Stimulated activated naive CD8-positive, alpha-beta T cell treated with anti-CD3 and anti-CD28 coated beads, Interleukin-15, amount 100 ng/mL, for 72 hours (primary cell): ENCODE measurements around the gene PSRC1.

Experiments
- ATAC-seq: fragments of 150-1000 bp; cut with Tn5 transposase; 2 replicates; pipeline ENCODE4 v1.10.0; 2021; ENCODE audit warnings: mild to moderate bottlenecking, moderate library complexity
- DNase-seq, 2 donors: peaks; one replicate each; pipeline ENCODE4 v3.0.0; 2021 to 2022
- H3K27ac Mint-ChIP-seq, 2 donors: one replicate each; pipeline ENCODE4 v1.8.0; 2022; ENCODE audit warnings: mild to moderate bottlenecking in 2 of 2, mixed read lengths in 2 of 2, moderate library complexity in 2 of 2
- H3K27me3 Mint-ChIP-seq: one replicate; pipeline ENCODE4 v1.8.0; 2022; ENCODE audit warnings: mixed read lengths
- H3K4me1 Mint-ChIP-seq: one replicate; pipeline ENCODE4 v1.8.0; 2022; ENCODE audit warnings: mild to moderate bottlenecking, mixed read lengths
- H3K4me3 Mint-ChIP-seq, 2 donors: one replicate each; pipeline ENCODE4 v1.8.0; 2022; ENCODE audit warnings: mild to moderate bottlenecking in 2 of 2, mixed read lengths in 2 of 2, moderate library complexity in 1 of 2
- H3K9me3 Mint-ChIP-seq, 2 donors: one replicate each; pipeline ENCODE4 v1.8.0; 2022; ENCODE audit warnings: mixed read lengths in 2 of 2

The PSRC1 gene

DNA sequence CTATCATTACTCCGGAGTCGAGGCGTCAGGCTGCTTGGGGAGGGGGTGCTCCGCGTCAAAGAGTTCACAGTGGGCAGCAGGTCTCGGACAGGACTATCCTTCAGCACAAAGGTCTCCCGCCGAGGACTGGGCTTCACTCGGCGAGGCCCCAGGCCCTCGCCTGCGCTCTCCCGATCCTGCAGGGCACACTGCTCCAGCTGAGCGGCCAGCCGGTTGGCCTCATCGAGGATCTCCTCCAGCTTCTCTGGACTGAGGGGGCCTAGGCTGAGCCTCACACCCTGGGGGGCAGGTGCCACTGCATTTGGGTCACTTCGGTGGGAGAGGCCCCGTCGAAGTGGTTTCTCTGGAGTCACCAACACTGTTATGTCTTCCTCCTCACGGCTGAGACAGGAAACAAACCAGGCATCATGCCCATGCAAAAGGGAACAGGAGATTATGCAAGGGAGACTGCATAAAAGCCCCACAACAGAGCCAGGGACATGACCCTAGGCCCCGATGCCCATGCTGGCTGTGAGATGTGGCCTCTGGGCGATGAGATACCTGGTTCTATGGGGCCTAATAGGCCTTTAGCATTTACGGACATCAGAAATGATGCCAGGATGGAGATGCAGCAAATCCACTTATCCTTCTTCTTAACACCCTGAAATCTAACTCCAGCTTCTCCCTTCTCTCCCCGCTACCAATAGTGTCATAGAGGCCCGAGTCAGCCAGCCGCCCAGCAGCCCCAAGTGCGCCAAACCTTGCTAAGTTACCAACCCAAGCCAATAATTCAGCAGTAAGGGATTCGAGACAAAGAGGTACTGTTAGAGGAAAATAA is 1.1 kb downstream of the PSRC1 start:
- no peak for ATAC-seq
- no peak overlapping the region for H3K27ac Mint-ChIP-seq
- H3K27me3 Mint-ChIP-seq: no peaks in the 10 kb centered on the region
- peak overlapping the region; percentile 97 to 99 for H3K4me3 Mint-ChIP-seq
- DNase-seq: no peak
- no peaks in the 10 kb centered on the region for H3K9me3 Mint-ChIP-seq
- H3K4me1 Mint-ChIP-seq: peaks cover 39% of the 10 kb centered on the region

DNA sequence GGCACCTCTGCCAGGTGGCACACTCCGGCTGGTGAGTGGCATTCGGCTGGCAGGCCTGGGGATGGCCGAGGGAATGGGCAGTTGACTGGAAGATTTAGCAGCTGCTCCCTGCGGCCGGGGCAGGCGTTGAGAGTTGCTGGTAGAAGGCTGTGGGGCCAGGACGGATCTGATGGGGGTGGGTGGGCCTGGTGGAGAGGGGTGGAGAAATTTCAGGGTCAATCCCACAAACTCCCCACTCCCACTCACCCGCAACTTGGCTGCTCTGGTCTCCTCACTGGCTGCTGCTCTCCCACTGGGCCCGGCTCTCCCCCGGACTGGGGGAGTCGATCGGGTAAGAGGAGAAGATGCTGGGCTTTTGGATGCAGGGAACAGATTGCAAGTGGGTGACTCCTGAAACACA is 2.1 kb downstream of the PSRC1 start:
- H3K4me1 Mint-ChIP-seq: peaks cover 40% of the 10 kb centered on the region
- H3K27ac Mint-ChIP-seq: no peak overlapping the region

DNA sequence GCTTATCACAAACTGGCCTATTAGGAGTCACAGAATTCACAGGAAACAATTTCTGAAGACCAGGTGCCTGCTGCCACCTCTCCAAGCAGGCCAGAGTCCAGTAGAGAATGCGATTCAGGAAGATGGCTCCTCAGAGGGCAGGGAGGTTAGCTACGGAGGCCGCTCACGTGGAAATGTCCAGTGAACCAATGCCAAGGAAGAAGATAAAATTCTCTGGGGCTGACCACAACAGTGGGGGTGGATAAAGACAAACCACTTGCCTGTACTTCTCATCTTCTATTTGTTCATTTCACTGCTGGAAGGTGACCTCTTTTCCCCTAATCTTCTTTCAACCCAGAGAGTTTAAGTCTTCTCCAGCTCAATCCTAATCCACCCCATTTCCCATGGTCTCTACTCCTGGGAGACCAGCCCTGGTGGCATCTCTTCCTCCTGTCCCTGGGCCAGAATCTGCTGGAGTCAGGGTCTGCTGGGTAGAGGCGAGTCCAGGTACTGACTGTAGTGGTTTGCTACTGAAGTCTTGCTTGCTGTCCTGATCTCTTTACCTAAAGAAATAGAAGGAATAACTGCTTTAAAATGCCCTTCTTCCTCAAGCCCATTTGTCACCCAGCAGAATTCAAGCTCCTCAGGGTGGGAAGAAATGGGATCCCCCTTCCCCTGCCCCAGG is 3.2 kb downstream of the PSRC1 start:
- Mint-ChIP-seq H3K27me3 (no peaks in the 10 kb centered on the region), H3K27ac (no peak overlapping the region), H3K9me3 (no peaks in the 10 kb centered on the region), H3K4me3 (no peak overlapping the region), H3K4me1 (peaks cover 40% of the 10 kb centered on the region)
- DNase-seq (no peak), ATAC-seq (no peak)

More for the DNA sequence above, 2.1 kb downstream of the PSRC1 start:
- ATAC-seq (no peak), DNase-seq (no peak)
- Mint-ChIP-seq H3K27me3 (no peaks in the 10 kb centered on the region), H3K9me3 (no peaks in the 10 kb centered on the region), H3K4me3 (no peak overlapping the region)

DNA sequence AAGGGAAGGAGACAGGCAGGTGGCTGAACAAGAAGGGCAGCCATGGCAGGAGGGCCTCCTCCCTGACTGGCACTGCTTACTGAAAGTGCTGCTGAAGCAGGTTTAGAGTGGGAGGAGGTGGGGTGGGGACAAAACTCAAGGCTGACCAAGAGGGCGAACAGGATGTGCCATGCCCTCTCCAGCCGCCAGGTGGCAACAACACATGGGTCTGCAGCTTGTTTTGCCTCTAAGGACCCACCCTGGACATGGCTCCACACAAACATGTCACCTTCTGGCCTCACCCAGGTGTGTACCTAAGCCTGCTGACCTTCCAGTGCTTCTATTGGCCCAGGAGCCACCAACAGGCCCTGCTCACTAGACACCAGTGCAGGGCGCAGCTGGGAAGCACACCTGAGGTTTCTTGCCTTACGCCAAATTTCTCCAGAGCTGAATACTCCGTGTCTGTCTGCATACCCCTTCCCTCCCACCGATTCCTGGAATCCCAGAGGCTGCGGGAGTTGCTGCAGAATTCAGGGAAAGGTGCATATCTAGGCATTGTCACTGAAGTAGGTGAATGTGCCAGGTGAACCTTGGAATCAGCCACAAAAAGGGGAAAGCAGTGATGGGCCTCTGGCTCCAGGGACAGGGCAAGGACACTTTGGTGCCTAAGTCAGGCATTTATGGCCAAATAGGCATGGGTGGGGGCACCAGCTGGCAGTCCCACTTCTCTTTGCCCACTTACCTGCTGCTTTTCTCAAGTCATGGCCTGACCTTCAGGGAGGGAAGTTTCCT is 5.3 kb downstream of the PSRC1 start:
- ATAC-seq (peak; percentile 73), DNase-seq (peak; percentile 55 to 67)
- H3K27ac Mint-ChIP-seq: peak overlapping the region in 1 of 2 donors; percentile 28
- H3K4me1 Mint-ChIP-seq: peaks cover 22% of the 10 kb centered on the region
- no peaks in the 10 kb centered on the region for H3K9me3 Mint-ChIP-seq
- H3K4me3 Mint-ChIP-seq: no peak overlapping the region
- H3K27me3 Mint-ChIP-seq: no peaks in the 10 kb centered on the region

DNA sequence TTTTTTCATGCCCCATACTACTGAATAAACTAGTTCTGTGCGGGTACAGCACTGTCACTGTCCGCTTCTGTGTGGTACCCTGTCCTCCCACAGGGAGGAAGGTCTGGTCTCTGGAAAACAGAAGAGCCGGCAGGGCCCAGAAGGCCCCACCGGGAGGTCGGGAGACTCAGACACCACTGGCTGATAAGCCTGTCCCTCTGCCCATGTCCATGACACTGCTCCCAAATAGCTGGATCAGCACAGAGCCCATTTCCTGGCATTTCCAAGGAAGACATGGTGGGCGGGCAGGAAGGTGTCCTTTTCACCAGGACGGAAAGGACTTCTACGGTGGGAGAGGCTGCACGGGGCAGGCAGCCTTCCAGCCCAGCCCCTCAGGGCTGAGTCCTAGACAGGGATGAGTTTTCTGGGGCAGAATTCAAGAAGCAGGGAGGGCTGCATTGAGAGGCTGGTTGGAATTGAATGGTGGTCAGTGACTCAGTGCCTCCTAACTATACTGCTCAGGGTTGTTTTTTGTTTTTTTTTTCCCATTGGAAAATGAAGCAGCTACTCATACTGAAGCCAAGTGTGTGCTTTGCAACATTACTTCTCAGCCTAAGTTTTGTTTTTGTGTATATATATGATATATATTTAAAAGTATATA is 7.1 kb downstream of the PSRC1 start:
- no peaks in the 10 kb centered on the region for H3K9me3 Mint-ChIP-seq
- DNase-seq (no peak), ATAC-seq (no peak)
- peaks cover 7% of the 10 kb centered on the region for H3K4me1 Mint-ChIP-seq
- H3K27ac Mint-ChIP-seq: peak overlapping the region in 1 of 2 donors; percentile 66
- H3K27me3 Mint-ChIP-seq: no peaks in the 10 kb centered on the region
- H3K4me3 Mint-ChIP-seq: no peak overlapping the region

DNA sequence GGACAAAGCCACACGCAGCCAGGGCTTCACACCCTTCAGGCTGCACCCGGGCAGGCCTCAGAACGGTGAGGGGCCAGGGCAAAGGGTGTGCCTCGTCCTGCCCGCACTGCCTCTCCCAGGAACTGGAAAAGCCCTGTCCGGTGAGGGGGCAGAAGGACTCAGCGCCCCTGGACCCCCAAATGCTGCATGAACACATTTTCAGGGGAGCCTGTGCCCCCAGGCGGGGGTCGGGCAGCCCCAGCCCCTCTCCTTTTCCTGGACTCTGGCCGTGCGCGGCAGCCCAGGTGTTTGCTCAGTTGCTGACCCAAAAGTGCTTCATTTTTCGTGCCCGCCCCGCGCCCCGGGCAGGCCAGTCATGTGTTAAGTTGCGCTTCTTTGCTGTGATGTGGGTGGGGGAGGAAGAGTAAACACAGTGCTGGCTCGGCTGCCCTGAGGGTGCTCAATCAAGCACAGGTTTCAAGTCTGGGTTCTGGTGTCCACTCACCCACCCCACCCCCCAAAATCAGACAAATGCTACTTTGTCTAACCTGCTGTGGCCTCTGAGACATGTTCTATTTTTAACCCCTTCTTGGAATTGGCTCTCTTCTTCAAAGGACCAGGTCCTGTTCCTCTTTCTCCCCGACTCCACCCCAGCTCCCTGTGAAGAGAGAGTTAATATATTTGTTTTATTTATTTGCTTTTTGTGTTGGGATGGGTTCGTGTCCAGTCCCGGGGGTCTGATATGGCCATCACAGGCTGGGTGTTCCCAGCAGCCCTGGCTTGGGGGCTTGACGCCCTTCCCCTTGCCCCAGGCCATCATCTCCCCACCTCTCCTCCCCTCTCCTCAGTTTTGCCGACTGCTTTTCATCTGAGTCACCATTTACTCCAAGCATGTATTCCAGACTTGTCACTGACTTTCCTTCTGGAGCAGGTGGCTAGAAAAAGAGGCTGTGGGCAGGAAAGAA is 8.1 kb downstream of the PSRC1 start:
- no peaks in the 10 kb centered on the region for H3K9me3 Mint-ChIP-seq
- no peak overlapping the region for H3K27ac Mint-ChIP-seq
- H3K27me3 Mint-ChIP-seq: no peaks in the 10 kb centered on the region
- H3K4me3 Mint-ChIP-seq: no peak overlapping the region
- no peak for DNase-seq
- ATAC-seq: no peak
- H3K4me1 Mint-ChIP-seq: peaks cover 7% of the 10 kb centered on the region

DNA sequence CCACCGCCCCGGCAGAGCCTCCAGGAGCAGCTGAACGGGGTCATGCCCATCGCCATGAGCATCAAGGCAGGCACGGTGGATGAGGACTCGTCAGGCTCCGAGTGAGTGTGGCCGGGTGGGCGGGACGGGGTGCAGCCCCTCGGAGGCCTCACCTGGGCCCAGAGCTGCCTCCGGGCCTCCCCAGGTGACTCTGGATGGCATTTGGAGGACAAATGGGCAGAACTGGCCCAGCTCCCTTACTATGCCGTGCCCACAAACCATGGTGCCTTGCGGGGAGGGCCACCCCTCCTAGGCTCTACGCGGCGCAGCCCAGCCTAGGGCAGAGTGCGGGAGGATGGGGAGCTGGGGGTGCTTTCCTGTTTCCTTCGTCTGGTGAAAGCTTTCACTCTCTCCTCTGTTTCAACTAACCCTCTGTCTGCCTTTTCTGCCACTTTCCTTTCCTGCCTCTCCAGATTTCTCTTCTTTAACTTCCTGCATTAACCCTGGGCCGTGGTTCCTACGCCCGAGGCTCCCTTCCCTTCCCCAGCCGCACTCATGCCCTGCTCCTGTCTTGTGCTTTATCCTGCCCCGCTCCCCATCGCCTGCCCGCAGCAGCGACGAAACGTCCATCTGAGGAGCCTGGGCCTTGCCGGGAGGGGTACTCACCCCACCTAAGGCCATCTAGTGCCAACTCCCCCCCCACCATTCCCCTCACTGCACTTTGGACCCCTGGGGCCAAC is 9.2 kb downstream of the PSRC1 start:
- ATAC-seq (no peak), DNase-seq (no peak)
- peaks cover 7% of the 10 kb centered on the region for H3K4me1 Mint-ChIP-seq
- H3K27ac Mint-ChIP-seq: peak overlapping the region in 1 of 2 donors; percentile 76
- H3K9me3 Mint-ChIP-seq: no peaks in the 10 kb centered on the region
- H3K27me3 Mint-ChIP-seq: no peaks in the 10 kb centered on the region
- no peak overlapping the region for H3K4me3 Mint-ChIP-seq

DNA sequence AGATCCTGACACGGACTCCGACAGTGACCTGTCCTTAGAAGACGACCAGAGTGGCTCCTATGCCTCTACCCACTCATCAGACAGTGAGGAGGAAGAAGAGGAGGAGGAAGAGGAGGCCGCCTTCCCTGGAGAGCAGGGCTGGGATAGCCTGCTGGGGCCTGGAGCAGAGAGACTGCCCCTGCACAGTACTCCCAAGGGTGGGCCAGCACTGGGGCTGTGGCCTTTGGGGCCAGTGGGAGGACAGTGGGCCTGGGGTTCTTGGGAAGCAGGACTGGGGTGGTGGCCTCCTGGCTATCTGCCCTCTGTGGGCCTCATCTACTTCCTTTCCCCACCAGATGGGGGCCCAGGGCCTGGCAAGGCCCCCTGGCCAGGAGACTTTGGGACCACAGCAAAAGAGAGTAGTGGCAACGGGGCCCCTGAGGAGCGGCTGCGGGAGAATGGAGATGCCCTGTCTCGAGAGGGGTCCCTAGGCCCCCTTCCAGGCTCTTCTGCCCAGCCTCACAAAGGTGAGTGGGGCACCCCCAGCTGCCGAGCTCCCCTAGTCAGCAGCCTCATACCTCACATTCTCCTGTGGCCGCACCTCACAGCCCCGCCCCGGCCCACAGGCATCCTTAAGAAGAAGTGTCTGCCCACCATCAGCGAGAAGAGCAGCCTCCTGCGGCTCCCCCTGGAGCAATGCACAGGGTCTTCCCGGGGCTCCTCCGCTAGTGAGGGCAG is 10.0 kb downstream of the PSRC1 start:
- Mint-ChIP-seq H3K9me3 (no peaks in the 10 kb centered on the region), H3K27me3 (no peaks in the 10 kb centered on the region), H3K4me1 (peaks cover 7% of the 10 kb centered on the region), H3K4me3 (no peak overlapping the region), H3K27ac (peak overlapping the region; percentile 52 to 80)
- ATAC-seq (no peak), DNase-seq (no peak)

DNA sequence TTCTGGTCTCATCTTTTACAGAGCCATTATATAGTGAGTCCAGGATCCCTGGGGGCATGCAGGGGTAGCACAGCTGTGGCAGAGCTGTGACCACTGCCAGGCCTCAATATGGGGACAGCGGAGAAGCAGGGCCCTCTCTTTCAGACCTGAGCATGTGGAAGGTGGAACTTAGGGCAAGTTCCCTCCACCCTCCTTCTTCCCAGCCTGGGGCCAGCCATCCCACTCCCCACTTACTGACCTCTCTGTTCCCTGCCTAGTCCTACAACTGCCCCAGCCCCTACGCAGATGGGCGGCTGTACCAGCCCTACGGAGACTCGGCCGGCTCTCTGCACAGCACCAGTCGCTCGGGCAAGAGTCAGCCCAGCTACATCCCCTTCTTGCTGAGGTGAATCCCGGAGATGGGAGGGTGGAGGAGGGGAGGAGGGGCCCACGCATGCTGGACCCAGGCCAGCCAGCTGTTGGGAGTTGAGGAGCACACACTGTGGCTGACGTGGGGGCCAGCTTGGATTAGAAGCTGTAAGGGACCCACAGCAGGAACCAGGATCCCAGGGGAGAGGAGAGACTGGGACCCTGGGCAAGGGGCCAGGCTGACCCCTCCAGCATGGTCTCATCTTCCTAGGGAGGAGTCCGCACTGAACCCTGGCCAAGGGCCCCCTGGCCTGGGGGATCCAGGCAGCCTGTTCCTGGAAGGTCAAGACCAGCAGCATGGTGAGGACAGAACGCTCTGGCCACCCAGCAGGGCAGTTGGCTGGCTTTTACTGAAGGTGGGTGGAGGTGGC is 10.7 kb downstream of the PSRC1 start:
- no peak overlapping the region for H3K4me3 Mint-ChIP-seq
- H3K9me3 Mint-ChIP-seq: no peaks in the 10 kb centered on the region
- peaks cover 4% of the 10 kb centered on the region for H3K4me1 Mint-ChIP-seq
- no peak for ATAC-seq
- H3K27me3 Mint-ChIP-seq: no peaks in the 10 kb centered on the region
- DNase-seq: no peak
- H3K27ac Mint-ChIP-seq: peak overlapping the region in 1 of 2 donors; percentile 80

DNA sequence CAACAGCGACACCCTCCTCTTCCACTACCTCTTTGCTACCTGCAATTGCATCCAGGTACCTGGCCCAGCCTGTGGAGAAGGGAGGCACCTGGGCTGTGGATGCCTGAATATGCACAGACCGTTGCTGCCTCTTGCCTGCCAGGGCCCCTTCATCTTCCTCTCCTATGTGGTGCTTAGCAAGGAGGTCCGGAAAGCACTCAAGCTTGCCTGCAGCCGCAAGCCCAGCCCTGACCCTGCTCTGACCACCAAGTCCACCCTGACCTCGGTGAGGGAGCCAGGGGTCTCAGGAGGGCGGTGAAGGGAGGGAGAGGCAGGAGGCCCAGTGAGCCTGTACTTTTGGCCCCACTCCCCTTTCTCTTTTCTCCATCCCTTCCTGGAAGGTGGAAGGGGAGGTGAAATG is 11.5 kb downstream of the PSRC1 start:
- no peaks in the 10 kb centered on the region for H3K27me3 Mint-ChIP-seq
- H3K27ac Mint-ChIP-seq: no peak overlapping the region
- no peaks in the 10 kb centered on the region for H3K9me3 Mint-ChIP-seq
- H3K4me1 Mint-ChIP-seq: no peaks in the 10 kb centered on the region
- no peak overlapping the region for H3K4me3 Mint-ChIP-seq
- ATAC-seq (no peak), DNase-seq (no peak)

DNA sequence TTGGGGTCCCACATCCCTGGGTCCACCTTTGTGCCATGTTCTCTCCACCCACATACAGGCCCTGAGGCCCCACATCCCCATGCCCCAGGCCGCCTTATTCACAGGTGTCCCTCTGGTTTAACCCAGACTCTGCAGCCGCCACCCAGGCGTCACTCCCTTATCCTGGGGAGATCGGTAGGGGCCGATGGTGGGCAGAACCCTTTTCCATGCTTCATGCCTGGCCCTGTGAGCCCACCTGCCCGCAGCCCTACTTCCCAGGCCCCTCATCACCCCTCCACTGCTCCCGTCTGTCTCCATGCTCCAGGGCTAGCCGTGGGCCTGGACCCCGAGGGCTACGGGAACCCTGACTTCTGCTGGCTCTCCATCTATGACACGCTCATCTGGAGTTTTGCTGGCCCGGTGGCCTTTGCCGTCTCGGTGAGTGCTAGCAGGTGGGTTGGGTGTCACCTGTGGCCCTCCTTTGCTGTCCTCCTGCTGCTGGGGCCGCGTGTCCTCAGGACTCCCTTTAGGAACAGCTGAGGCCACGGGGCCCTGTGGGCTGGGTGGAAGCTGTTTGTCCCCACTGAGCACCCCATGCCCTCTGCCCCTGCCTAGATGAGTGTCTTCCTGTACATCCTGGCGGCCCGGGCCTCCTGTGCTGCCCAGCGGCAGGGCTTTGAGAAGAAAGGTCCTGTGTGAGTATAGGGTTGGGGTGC is 12.2 kb downstream of the PSRC1 start:
- Mint-ChIP-seq H3K9me3 (no peaks in the 10 kb centered on the region), H3K4me1 (no peaks in the 10 kb centered on the region), H3K4me3 (no peak overlapping the region), H3K27me3 (no peaks in the 10 kb centered on the region), H3K27ac (no peak overlapping the region)
- no peak for DNase-seq
- no peak for ATAC-seq

DNA sequence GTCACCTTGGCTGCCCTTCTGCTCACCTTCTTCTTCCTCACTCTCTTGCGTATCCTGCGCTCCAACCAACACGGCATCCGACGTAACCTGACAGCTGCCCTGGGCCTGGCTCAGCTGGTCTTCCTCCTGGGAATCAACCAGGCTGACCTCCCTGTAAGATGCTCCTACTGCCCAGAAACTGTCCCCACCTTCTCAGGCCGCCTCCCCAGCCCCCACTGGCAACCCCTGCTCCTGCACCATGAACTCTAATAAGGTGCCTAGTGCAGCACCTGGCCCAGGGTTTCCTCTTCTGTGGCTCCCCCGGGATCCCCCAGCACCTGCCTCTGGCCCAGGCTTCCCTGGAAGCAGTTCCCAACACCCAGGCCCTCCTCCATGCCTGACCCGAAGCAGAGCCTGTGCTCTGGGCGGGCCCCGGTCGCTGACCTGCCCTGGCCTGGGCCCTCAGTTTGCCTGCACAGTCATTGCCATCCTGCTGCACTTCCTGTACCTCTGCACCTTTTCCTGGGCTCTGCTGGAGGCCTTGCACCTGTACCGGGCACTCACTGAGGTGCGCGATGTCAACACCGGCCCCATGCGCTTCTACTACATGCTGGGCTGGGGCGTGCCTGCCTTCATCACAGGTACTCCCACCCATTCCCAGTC is 12.8 kb downstream of the PSRC1 start:
- no peak for ATAC-seq
- Mint-ChIP-seq H3K27ac (no peak overlapping the region), H3K4me1 (no peaks in the 10 kb centered on the region), H3K27me3 (no peaks in the 10 kb centered on the region), H3K4me3 (no peak overlapping the region), H3K9me3 (no peaks in the 10 kb centered on the region)
- DNase-seq: no peak
